Stimulated activated CD4-positive, alpha-beta T cell treated with anti-CD3 and anti-CD28 coated beads, Interleukin-2, amount 100 ng/mL, for 48 hours (primary cell): ENCODE data around the gene NRIP2.
"Not testable (repeated sequence)": the region's sequence is repeated elsewhere in the genome, so short reads cannot be mapped to it uniquely, and the experiment has no call there.

Experiments used
- DNase-seq, 2 donors: peaks; one replicate each; pipeline ENCODE4 v3.0.0-alpha.2; 2020

Gene NRIP2

GRCh38 chr12:2834581-2835491 lies at the start of gene NRIP2:
NRIP2 (minus strand) TSS chr12:2835035; CDS start chr12:2834983, 52 bp downstream.
- no peak for DNase-seq

- no peak for DNase-seq
These were observed 45.0 kb upstream of the NRIP2 start for GRCh38 chr12:2879853-2880252.

GRCh38 chr12:2877953-2878732 lies 43.3 kb upstream of the NRIP2 start:
- peak; percentile 8 to 15 for DNase-seq

GRCh38 chr12:2877047-2877952 lies 42.5 kb upstream of the NRIP2 start, which contains the start of the genes FOXM1 and RHNO1:
FOXM1 (minus strand) TSS chr12:2877174; CDS start chr12:2874478, 2,696 bp downstream.
RHNO1 (plus strand) TSS chr12:2877223; CDS start chr12:2885367, 8,144 bp downstream.
- peak; percentile 79 to 82 for DNase-seq

GRCh38 chr12:2876431-2877046 lies 41.7 kb upstream of the NRIP2 start:
- DNase-seq = peak; percentile 21 to 27

GRCh38 chr12:2868986-2869632 lies 34.3 kb upstream of the NRIP2 start:
- not testable (repeated sequence) for DNase-seq

- no peak for DNase-seq
These were observed 29.4 kb upstream of the NRIP2 start for GRCh38 chr12:2864198-2864597.

GRCh38 chr12:2863402-2863801 lies 28.6 kb upstream of the NRIP2 start:
- DNase-seq = not testable (repeated sequence)

GRCh38 chr12:2862876-2863275 lies 28.0 kb upstream of the NRIP2 start:
- no peak for DNase-seq

- no peak for DNase-seq
These were observed 25.3 kb upstream of the NRIP2 start for GRCh38 chr12:2860170-2860569.

GRCh38 chr12:2858944-2859421 lies 24.1 kb upstream of the NRIP2 start:
- no peak for DNase-seq

- DNase-seq = no peak
These were observed 23.5 kb upstream of the NRIP2 start for GRCh38 chr12:2858334-2858733.

- DNase-seq = no peak
These were observed 22.7 kb upstream of the NRIP2 start for GRCh38 chr12:2857576-2857975.

GRCh38 chr12:2857021-2857431 lies 22.2 kb upstream of the NRIP2 start, which contains the start of gene TEX52:
TEX52 (minus strand) TSS chr12:2857039; CDS start chr12:2857026, 13 bp downstream.
- no peak for DNase-seq

- DNase-seq = no peak
These were observed 21.2 kb upstream of the NRIP2 start for GRCh38 chr12:2856051-2856450.

GRCh38 chr12:2855546-2855945 lies 20.7 kb upstream of the NRIP2 start:
- no peak for DNase-seq

- no peak for DNase-seq
These were observed 20.0 kb upstream of the NRIP2 start for GRCh38 chr12:2854669-2855453.

GRCh38 chr12:2853626-2854025 lies 18.8 kb upstream of the NRIP2 start:
- peak; percentile 45 to 62 for DNase-seq

- no peak for DNase-seq
These were observed 17.1 kb upstream of the NRIP2 start for GRCh38 chr12:2851931-2852330.

- DNase-seq = no peak
These were observed 10.4 kb upstream of the NRIP2 start for GRCh38 chr12:2845280-2845679.
